GM19324 (cell line): ENCODE data around the gene TMEM184A.

Source experiments
- ATAC-seq: cut with Tn5 transposase; IDR thresholded peaks from one replicate; pipeline ENCODE4 v1.9.1; 2021; ENCODE audit warnings: mild to moderate bottlenecking, moderate library complexity; ENCODE audit not compliant: unreplicated experiment, low FRiP score

The TMEM184A gene

DNA sequence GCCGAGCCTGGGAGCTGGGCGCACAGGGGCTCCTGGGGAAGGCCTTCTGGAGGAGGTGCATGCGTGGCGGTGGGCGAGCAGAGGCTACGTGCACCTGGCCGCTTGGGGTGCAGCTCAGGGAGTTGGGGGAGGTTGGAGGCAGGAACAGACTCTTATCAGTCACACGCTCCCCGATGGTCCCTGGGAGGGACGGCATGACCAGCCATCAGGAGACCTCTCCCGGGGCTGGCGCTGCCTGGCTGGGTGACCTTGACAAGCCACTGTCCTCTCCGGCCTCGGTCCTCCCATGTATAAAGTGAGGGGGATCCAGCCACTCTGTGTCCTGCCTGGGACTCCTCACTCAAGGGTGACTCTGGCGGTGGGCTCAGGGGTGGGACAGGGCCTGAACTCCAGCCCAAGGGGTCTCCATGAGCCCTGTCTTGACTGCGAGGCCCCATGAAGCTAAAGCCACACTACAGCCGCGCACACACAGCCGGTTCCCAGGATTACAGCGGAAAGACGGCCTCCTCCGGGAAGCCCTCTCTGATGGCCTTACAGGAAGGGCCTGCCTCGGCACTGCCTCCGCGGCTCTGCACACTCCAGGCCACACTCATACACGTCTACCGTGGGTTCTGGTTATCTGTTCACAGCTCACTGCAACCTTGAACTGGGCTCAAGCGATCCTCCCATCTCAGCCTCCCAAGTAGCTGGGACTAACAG, 2.3 kb downstream of the TMEM184A start:
- no peak for ATAC-seq

- no peak for ATAC-seq
Observed at GRCh38 chr7:1552200-1552599, 3.8 kb downstream of the TMEM184A start.

DNA sequence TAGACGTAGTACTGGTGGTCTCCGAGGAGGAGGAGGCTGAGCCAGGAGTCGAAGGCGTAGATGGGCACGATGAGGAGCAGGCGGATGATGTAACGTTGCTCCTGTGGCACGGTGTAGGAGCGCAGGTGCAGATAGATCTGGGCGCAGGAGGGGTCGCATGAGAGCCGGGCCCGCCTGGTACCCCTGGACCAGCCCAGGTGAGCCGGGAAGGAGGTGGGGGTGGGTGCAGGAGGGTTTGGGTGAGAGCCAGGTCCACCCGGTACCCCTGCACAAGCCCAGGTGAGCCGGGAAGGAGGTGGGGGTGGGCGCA, 5.2 kb downstream of the TMEM184A start:
- no peak for ATAC-seq

DNA sequence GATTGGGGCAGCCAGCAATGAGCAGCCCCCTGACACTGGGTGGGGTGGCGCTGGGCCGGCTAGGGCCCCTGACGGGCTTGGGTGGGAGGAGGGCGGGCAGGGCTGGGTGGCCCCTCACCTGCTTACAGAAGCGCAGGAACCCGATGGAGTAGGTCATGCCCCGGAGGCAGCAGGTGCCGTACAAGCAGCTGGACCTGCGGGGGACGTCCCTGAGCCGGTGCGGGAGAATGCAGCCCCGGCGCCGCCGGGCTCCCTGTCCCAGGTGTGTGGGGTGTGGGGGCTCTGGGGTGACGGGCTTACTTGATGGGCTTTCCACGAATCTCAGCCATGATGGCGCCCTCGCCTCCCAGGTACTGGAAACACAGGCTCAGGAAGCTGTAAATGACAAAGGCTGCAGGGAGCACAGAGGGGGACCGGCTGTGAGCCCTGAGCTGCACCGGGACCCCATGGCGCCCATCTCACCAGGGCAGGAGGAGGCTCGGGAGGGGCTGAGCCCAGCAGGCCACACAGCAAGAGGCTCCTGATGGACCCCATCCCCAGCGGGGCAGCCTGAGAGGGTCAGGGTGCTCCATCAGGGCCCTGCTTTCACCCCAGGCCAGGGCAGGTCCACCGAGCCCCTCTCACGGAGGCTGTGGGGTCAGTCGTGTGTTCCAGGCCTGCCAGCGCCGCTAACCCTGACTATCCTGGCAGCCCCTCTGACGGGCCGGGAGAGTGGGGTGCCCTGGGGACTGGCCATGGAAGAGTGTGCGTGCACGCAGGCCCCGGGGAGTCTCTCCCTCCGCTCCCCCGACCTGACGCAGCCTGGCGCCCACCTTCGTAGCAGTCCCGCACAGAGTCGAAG, 5.8 kb downstream of the TMEM184A start:
- no peak for ATAC-seq

DNA sequence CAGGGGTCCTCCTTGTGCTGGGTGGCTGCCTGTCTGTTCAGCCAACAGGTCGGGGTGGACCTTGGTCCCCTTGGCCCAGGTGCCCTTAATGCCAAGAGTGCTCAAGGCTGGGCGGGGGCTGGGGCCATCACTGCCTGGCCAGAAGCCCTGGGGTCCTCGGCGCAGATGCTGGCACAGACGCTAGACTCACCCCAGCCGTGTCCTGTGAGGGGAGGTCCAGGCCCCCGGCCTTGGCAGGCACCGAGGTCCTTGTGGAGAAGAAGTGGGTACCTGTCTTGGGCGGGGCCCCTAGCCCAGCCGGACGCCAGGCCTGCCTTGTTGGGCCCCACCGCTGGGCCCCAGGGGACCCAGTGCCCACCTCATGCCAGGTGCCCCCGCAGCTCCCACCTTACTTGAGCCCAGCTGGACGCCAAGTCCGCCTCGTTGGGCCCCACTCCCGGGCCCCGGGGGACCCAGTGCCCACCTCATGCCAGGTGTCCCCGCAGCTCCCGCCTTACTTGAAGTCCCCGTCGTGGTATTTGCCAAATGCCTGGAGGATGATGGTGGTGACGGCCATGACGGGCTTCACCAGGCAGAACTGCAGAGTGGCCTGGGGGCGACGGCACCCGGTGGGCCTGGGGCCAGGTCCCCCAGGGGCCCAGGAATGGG, 6.5 kb downstream of the TMEM184A start:
- ATAC-seq, result no peak

GRCh38 chr7:1548944-1549343, 7.1 kb downstream of the TMEM184A start:
- ATAC-seq, result no peak

GRCh38 chr7:1548438-1548831, 7.6 kb downstream of the TMEM184A start:
- ATAC-seq, result no peak

GRCh38 chr7:1547777-1548437, 8.1 kb downstream of the TMEM184A start:
- ATAC-seq, result no peak

- no peak for ATAC-seq
Observed at GRCh38 chr7:1546909-1547776, 8.9 kb downstream of the TMEM184A start.

DNA sequence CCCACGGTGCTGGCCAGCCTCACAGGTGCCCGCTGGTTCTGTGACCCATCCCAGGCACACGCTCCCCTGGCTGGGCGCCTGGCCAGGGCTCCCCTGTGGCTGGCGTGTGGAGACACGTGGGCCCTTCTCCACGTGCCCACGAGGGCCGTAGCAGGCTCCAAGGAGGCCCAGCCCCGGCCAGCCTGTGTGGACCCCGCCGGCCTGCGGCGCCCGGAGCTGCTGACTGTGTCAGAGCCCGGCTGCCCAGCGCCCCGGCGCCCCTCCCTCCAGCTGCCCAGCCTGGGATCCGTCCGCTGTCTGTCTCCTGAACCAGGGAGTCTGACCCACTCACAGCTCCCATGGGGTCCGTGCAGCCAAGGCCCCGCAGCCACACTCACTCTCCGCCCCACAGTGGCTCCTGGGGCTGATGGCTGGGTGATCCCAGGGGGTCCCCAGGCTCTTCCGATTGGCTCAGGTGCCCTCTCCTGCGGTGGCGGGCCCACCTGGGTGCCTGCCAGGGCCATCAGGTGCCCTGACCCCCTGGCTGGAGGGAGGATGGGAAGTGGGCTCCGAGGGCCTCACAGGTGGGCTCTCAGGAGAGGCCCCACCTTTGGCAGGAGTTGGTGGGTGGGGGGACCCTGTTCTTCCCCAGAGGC, 9.6 kb downstream of the TMEM184A start:
- no peak for ATAC-seq

GRCh38 chr7:1545417-1546246, 10.4 kb downstream of the TMEM184A start:
- ATAC-seq, result no peak

- ATAC-seq, result no peak
Observed at GRCh38 chr7:1544896-1545416, 11.0 kb downstream of the TMEM184A start.

- ATAC-seq, result no peak
Observed at GRCh38 chr7:1544178-1544895, 11.7 kb downstream of the TMEM184A start.

GRCh38 chr7:1543826-1544177, 12.2 kb downstream of the TMEM184A start:
- ATAC-seq, result no peak

DNA sequence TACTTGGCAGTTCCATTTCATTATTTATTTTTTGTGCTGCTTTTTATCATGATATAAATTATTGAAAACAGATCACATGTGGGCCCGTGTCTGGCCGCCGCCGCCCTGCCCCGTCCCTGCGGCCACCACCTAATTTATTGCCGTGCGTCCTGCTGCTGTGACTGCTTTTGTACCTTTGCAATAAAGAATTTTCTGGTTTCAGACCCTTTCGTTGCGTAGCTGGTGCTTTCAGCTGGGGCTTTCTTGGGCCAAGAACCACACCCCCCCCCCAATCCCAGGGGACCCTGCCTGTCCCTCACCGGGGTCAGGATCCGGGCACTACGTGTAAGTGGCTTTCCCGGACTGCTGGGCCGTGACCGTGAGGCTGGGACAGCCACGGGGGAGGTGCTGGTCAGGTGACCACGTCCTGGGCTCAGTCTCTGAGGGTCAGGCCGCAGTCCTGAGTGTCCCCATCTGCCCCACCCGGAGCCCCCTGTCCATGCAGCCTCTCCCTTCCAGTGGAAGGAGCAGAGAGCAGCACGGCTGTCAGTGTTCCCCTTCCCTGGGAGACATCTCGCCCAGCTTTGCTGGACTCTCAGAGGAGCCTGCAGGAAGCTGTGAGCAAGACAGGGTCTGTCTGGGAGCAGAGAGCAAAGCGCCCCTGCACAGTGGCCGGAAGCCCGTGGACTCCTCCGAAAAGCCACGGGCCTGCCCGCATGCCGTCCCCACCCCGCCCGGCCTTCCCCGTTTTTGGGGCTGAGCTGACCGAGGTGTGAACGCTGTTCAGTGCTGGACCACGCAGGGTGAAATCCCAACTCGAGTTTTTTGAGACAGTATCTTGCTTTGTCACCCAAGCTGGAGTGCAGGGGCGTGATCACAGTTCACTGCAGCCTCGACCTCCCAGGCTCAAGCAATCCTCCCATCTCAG, 12.9 kb downstream of the TMEM184A start:
- no peak for ATAC-seq

DNA sequence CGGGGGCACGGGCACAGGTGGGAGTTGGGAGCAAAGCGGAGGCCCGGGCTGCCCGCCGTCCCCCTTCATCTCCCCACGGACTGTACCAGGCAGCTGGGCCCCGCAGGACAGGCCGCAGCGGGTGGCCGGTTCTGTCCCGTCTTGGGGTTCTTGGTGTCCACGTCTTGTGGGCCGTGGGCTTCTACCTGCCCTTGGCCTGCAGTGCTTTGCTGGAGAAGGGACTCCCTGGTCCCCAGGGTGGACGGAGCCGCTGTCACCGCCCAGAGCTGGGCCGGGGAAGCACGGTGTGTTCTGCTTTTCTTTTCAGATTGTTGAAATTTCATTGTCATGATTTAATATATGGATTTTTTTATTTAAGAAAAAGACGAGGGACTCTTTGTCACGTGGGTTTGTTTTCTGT, 13.7 kb downstream of the TMEM184A start:
- ATAC-seq, result no peak
